K562 (cell line): ENCODE data around the gene SFXN3. TPM values are rescaled to one million over a fixed set of nuclear protein-coding genes. Genes with fewer than 3 reads are reported as not detected.

ENCODE experiments used
- ARID2 ChIP-seq: fragments of 450-650 bp; IDR thresholded peaks from 2 replicates; pipeline ENCODE4 v1.6.1; 2017; ENCODE audit warnings: antibody characterized with exemption, mild to moderate bottlenecking
- CHD4 ChIP-seq: fragments of 200-600 bp; sonication (generic); IDR thresholded peaks from 3 replicates; pipeline ENCODE4 v1.6.1; 2012; ENCODE audit warnings: low read depth, mild to moderate bottlenecking, mixed read lengths, low read length, inconsistent platforms; ENCODE audit not compliant: insufficient read depth, insufficient replicate concordance, poor library complexity, severe bottlenecking
- CREM ChIP-seq: IDR thresholded peaks from 2 replicates; pipeline ENCODE4 v1.6.1; 2014; ENCODE audit warnings: antibody characterized with exemption, low read depth
- DNMT1 ChIP-seq: fragments of 450-650 bp; IDR thresholded peaks from 2 replicates; pipeline ENCODE4 v1.6.1; 2016; ENCODE audit warnings: antibody characterized with exemption, mild to moderate bottlenecking
- FOXA3 ChIP-seq, 2 experiments: fragments of 450-650 bp in 1 of 2; sonication (generic) in 1 of 2; formaldehyde crosslinking; IDR thresholded peaks in 1 of 2; conservative IDR thresholded peaks in 1 of 2; 2 replicates each; pipeline versions ENCODE4 v1.4.0 to v1.8.0; 2020 to 2022; ENCODE audit warnings: mild to moderate bottlenecking in 2 of 2, missing genetic modification reagents in 1 of 2
- FOXK1 ChIP-seq: sonication (generic); formaldehyde crosslinking; IDR thresholded peaks from 2 replicates; pipeline ENCODE4 v1.8.0; 2022; ENCODE audit warnings: missing genetic modification reagents, mild to moderate bottlenecking, borderline replicate concordance
- FOXP1 ChIP-seq: sonication (generic); formaldehyde crosslinking; IDR thresholded peaks from 2 replicates; pipeline ENCODE4 v1.8.0; 2022; ENCODE audit warnings: mild to moderate bottlenecking, missing genetic modification reagents
- HLTF ChIP-seq: fragments of 450-650 bp; IDR thresholded peaks from 2 replicates; pipeline ENCODE4 v1.6.1; 2016
- HMG20B ChIP-seq: fragments of 250-450 bp; sonication (Bioruptor Pico); IDR thresholded peaks from 2 replicates; pipeline ENCODE4 v1.5.0; 2021; ENCODE audit warnings: mild to moderate bottlenecking
- IRF2 ChIP-seq: sonication (generic); formaldehyde crosslinking; IDR thresholded peaks from 2 replicates; pipeline ENCODE4 v1.8.1; 2022; ENCODE audit warnings: mild to moderate bottlenecking, missing genetic modification reagents
- IRF9 ChIP-seq: fragments of 450-650 bp; IDR thresholded peaks from 2 replicates; pipeline ENCODE4 v1.6.1; 2016; ENCODE audit warnings: missing biosample characterization, missing genetic modification characterization
- KDM5B ChIP-seq: fragments of 200-600 bp; sonication (generic); IDR thresholded peaks from 2 replicates; pipeline ENCODE4 v1.6.1; 2012; ENCODE audit warnings: low read depth, mild to moderate bottlenecking, moderate library complexity, low read length, control low read depth, inconsistent platforms; ENCODE audit not compliant: insufficient replicate concordance
- MBD2 ChIP-seq: sonication (generic); IDR thresholded peaks from 2 replicates; pipeline ENCODE4 v1.6.1; 2016; ENCODE audit warnings: low read depth, borderline replicate concordance
- MYC ChIP-seq, 2 experiments: fragments of 250-450 bp in 1 of 2; sonication (Bioruptor Pico) in 1 of 2; IDR thresholded peaks; 2 replicates each; pipeline versions ENCODE4 v1.5.1 to v1.6.1; 2012 to 2021; ENCODE audit warnings: low read depth in 2 of 2, borderline replicate concordance in 1 of 2, improper control_type of control experiment in 1 of 2, low read length in 1 of 2, mild to moderate bottlenecking in 1 of 2, moderate library complexity in 1 of 2
- NFIX ChIP-seq: fragments of 250-450 bp; sonication (Bioruptor Pico); IDR thresholded peaks from 2 replicates; pipeline ENCODE4 v1.4.0; 2020; ENCODE audit warnings: low read depth, mild to moderate bottlenecking, moderate library complexity
- PTTG1 ChIP-seq: fragments of 450-650 bp; IDR thresholded peaks from 2 replicates; pipeline ENCODE4 v1.6.1; 2016; ENCODE audit warnings: low read depth, mild to moderate bottlenecking, missing genetic modification characterization, missing compliant biosample characterization
- RBM39 ChIP-seq: fragments of 200-400 bp; formaldehyde crosslinking; optimal IDR thresholded peaks from 2 replicates; pipeline ENCODE3; 2018; ENCODE audit warnings: low read depth, low read length
- SMARCC2 ChIP-seq: fragments of 450-650 bp; IDR thresholded peaks from 2 replicates; pipeline ENCODE4 v1.6.1; 2017; ENCODE audit warnings: antibody characterized with exemption, moderate library complexity, mild to moderate bottlenecking, low read depth
- SMC3 ChIP-seq: conservative IDR thresholded peaks from 2 replicates; pipeline ENCODE4 v1.6.1; 2011; ENCODE audit warnings: low read depth, low read length, improper control_type of control experiment; ENCODE audit not compliant: insufficient read depth
- SREBF2 ChIP-seq: sonication (generic); formaldehyde crosslinking; IDR thresholded peaks from 2 replicates; pipeline ENCODE4 v1.4.0; 2020; ENCODE audit warnings: mild to moderate bottlenecking, missing genetic modification reagents
- ZKSCAN8 ChIP-seq: fragments of 200-800 bp; sonication (Bioruptor generic); IDR thresholded peaks from 2 replicates; pipeline ENCODE4 v1.6.1; 2016; ENCODE audit warnings: missing genetic modification characterization, missing compliant biosample characterization
- ZNF197 ChIP-seq: fragments of 200-800 bp; sonication (Bioruptor generic); IDR thresholded peaks from 2 replicates; pipeline ENCODE4 v1.6.1; 2016; ENCODE audit warnings: low read depth, missing genetic modification characterization, missing compliant biosample characterization
- ZNF277 ChIP-seq: fragments of 250-450 bp; sonication (Bioruptor Pico); IDR thresholded peaks from 2 replicates; pipeline ENCODE4 v1.8.0; 2022; ENCODE audit warnings: inconsistent platforms, mild to moderate bottlenecking, moderate library complexity, borderline replicate concordance
- ZNF280A ChIP-seq: fragments of 450-650 bp; IDR thresholded peaks from 2 replicates; pipeline ENCODE4 v1.6.1; 2018; ENCODE audit warnings: mild to moderate bottlenecking, low read depth; ENCODE audit not compliant: partially characterized antibody
- ZNF717 ChIP-seq: fragments of 250-450 bp; sonication (Bioruptor Pico); IDR thresholded peaks from 2 replicates; pipeline ENCODE4 v1.5.0; 2021
- polyA plus RNA-seq, 8 experiments: library from polyadenylated mRNA; depleted of rRNA in 4 of 8; stranded (reverse) in 5 of 8; unstranded in 3 of 8; fragments of >200 nt; fragmentation: Nextera tagmentation in 2 of 8; fragmentation: Illumina TruSeq in 1 of 8; extraction: Ambion mirVana in 2 of 8; extraction: Trizol in 1 of 8; gene quantifications; 2 replicates each; pipeline versions ENCODE4 v1.2.1 to v1.2.3, GENCODE V29; 2011 to 2014; ENCODE audit warnings: inconsistent platforms in 1 of 8, missing spikeins in 1 of 8
- total RNA-seq, 7 experiments: library from RNA; depleted of rRNA in 6 of 7; stranded (reverse); fragments of >200 nt in 6 of 7; fragmentation: Illumina TruSeq in 2 of 7; extraction: Trizol in 2 of 7; gene quantifications; 2 replicates each; pipeline versions ENCODE4 v1.2.1 to v1.2.3, GENCODE V29; 2011 to 2021; ENCODE audit warnings: low replicate concordance in 1 of 7

The SFXN3 gene
- total and polyA plus RNA-seq, 9 of the 15 experiments (the other 6 are each of a cell fraction or from before 2014, with no cell fraction given), result 0.24 to 4.6 (median 0.86) TPM

GRCh38 chr10:101041252-101041761 is 10.3 kb downstream of the SFXN3 start (continued):
- TF ChIP-seq CHD4, result no peak
- no peak for TF ChIP-seq FOXK1 (CRISPR knock-in tag)
- TF ChIP-seq ZNF717 (CRISPR knock-in tag), result no peak
- no peak for TF ChIP-seq HMG20B (CRISPR knock-in tag)
- TF ChIP-seq ZNF280A, result no peak
- TF ChIP-seq IRF2 (CRISPR knock-in tag), result no peak
- TF ChIP-seq MYC (IDR thresholded peaks at IDR 0.05; ENCODE audit: low read depth, low read length), result no peak
- TF ChIP-seq MYC (CRISPR knock-in tag; IDR thresholded peaks at IDR 0.05; ENCODE audit: borderline replicate concordance, low read depth), result no peak
- TF ChIP-seq IRF9 (tag), result no peak
- no peak for TF ChIP-seq FOXP1
- no peak for TF ChIP-seq HLTF
- no peak for TF ChIP-seq NFIX (CRISPR knock-in tag)
- no peak for TF ChIP-seq RBM39
- no peak for TF ChIP-seq DNMT1
- no peak for TF ChIP-seq SMARCC2
- no peak for TF ChIP-seq FOXA3 (CRISPR knock-in tag; conservative IDR thresholded peaks at IDR 0.05 in 1 of 2, IDR thresholded peaks at IDR 0.05 in 1 of 2)
- no peak for TF ChIP-seq KDM5B
- no peak for TF ChIP-seq SREBF2
- TF ChIP-seq ARID2, result peak; percentile 42; the same call in 1 of the 2 replicates
- TF ChIP-seq ZNF277 (CRISPR knock-in tag), result no peak
- 0 out of 2 replicates have a peak, but pooled peaks have one; percentile 14 for TF ChIP-seq CREM
- TF ChIP-seq MBD2, result no peak
- no peak for TF ChIP-seq ZNF197 (CRISPR knock-in tag)
- no peak for TF ChIP-seq ZKSCAN8 (CRISPR knock-in tag)
- peak; percentile 77 for TF ChIP-seq SMC3
- TF ChIP-seq PTTG1 (tag), result no peak
